Measurements from ENCODE around the gene HBEGF.

GRCh38 chr5:140381972-140382371, 35.6 kb upstream of the HBEGF start:
- TF ChIP-seq GATA2 (IDR thresholded peaks at IDR 0.05; ENCODE audit: low read depth, low read length) = no peak
- no peak for TF ChIP-seq GATA3 (IDR thresholded peaks at IDR 0.05; ENCODE audit: low read depth, low read length)

All from SH-SY5Y (cell line).